Astrocyte (in vitro differentiated cells and primary cell): ENCODE results near the gene GRAMD1B. TPM values are rescaled to one million over a fixed set of nuclear protein-coding genes. Genes with fewer than 3 reads are reported as not detected.

Experiments used
- DNase-seq: peaks from one replicate; pipeline ENCODE4 v3.0.0-alpha.2; 2010; ENCODE audit warnings: low read depth
- FAIRE-seq: peaks from 2 replicates; lab custom pipeline; 2011; peaks lifted over from hg19 to GRCh38; lab: Jason Lieb, UNC
- H2AFZ ChIP-seq: 2 replicates; pipeline ENCODE4 v1.6.0; 2012; ENCODE audit warnings: low read depth, low read length, inconsistent platforms
- H3K27ac ChIP-seq: 2 replicates; pipeline ENCODE4 v1.5.1; 2011; ENCODE audit warnings: low read depth, low read length, inconsistent platforms
- H3K27me3 ChIP-seq: 2 replicates; pipeline ENCODE4 v1.6.0; 2011; ENCODE audit warnings: low read length, inconsistent platforms; ENCODE audit not compliant: insufficient read depth
- H3K36me3 ChIP-seq: 2 replicates; pipeline ENCODE4 v1.5.1; 2011; ENCODE audit warnings: low read length, inconsistent platforms; ENCODE audit not compliant: insufficient read depth
- H3K4me1 ChIP-seq: 2 replicates; pipeline ENCODE4 v1.5.1; 2011; ENCODE audit warnings: low read length, inconsistent platforms; ENCODE audit not compliant: insufficient read depth
- H3K4me2 ChIP-seq: 2 replicates; pipeline ENCODE4 v1.6.0; 2012; ENCODE audit warnings: low read length, inconsistent platforms
- H3K4me3 ChIP-seq: 2 replicates; pipeline ENCODE4 v1.5.1; 2011; ENCODE audit warnings: low read depth, mild to moderate bottlenecking, low read length, inconsistent platforms; ENCODE audit not compliant: insufficient read depth
- H3K79me2 ChIP-seq: 2 replicates; pipeline ENCODE4 v1.6.0; 2012; ENCODE audit warnings: mild to moderate bottlenecking, low read length, inconsistent platforms; ENCODE audit not compliant: insufficient read depth
- H3K9ac ChIP-seq: 2 replicates; pipeline ENCODE4 v1.6.0; 2012; ENCODE audit warnings: mild to moderate bottlenecking, low read length, inconsistent platforms
- H3K9me3 ChIP-seq: 2 replicates; pipeline ENCODE4 v1.5.1; 2012; ENCODE audit warnings: low read depth, mild to moderate bottlenecking, low read length, inconsistent platforms; ENCODE audit not compliant: insufficient read depth
- H4K20me1 ChIP-seq: 2 replicates; pipeline ENCODE4 v1.6.0; 2012; ENCODE audit warnings: low read length, inconsistent platforms; ENCODE audit not compliant: insufficient read depth
- H3K27ac Mint-ChIP-seq: one replicate; pipeline ENCODE4 v1.8.0; 2021; ENCODE audit warnings: mild to moderate bottlenecking, mixed read lengths; ENCODE audit not compliant: unreplicated experiment
- H3K27me3 Mint-ChIP-seq: one replicate; pipeline ENCODE4 v1.8.0; 2021; ENCODE audit warnings: low read depth, mixed read lengths; ENCODE audit not compliant: unreplicated experiment
- H3K36me3 Mint-ChIP-seq: one replicate; pipeline ENCODE4 v1.8.0; 2021; ENCODE audit warnings: low read depth, mixed read lengths; ENCODE audit not compliant: unreplicated experiment
- H3K4me1 Mint-ChIP-seq: one replicate; pipeline ENCODE4 v1.8.0; 2021; ENCODE audit warnings: low read depth, mixed read lengths; ENCODE audit not compliant: unreplicated experiment
- H3K4me3 Mint-ChIP-seq: one replicate; pipeline ENCODE4 v1.8.0; 2021; ENCODE audit warnings: mild to moderate bottlenecking, moderate library complexity, mixed read lengths; ENCODE audit not compliant: unreplicated experiment
- H3K9me3 Mint-ChIP-seq: one replicate; pipeline ENCODE4 v1.8.0; 2021; ENCODE audit warnings: mild to moderate bottlenecking, mixed read lengths; ENCODE audit not compliant: unreplicated experiment
- CTCF ChIP-seq: IDR thresholded peaks from 2 replicates; pipeline ENCODE4 v1.5.1; 2011; ENCODE audit warnings: low read depth, mild to moderate bottlenecking, inconsistent platforms, low read length, moderate library complexity; ENCODE audit not compliant: insufficient read depth
- EZH2 ChIP-seq: IDR thresholded peaks from 2 replicates; pipeline ENCODE4 v1.6.1; 2012; ENCODE audit warnings: mild to moderate bottlenecking, low read length, inconsistent platforms; ENCODE audit not compliant: insufficient read depth
- total RNA-seq: library from RNA; stranded (reverse); gene quantifications from 2 replicates; pipeline ENCODE4 v1.2.1, GENCODE V29; 2021

Gene GRAMD1B
- total RNA-seq, 1 donor from 2014 or later = 6.5 TPM

- Mint-ChIP-seq H3K4me1 (peaks cover 23% of the 10 kb centered on the region), H3K9me3 (no peaks in the 10 kb centered on the region), H3K36me3 (no peaks in the 10 kb centered on the region), H3K27me3 (no peaks in the 10 kb centered on the region), H3K27ac (peak overlapping the region; percentile 81), H3K4me3 (peak overlapping the region; percentile 9)
- FAIRE-seq = no peak
- peak overlapping the region; percentile 73 for H3K4me2 ChIP-seq
- H3K4me1 ChIP-seq = peaks cover 16% of the 10 kb centered on the region
- no peaks in the 10 kb centered on the region for H3K27me3 ChIP-seq
- H3K36me3 ChIP-seq = no peaks in the 10 kb centered on the region
- TF ChIP-seq CTCF (no peak), EZH2 (no peak)
- H3K9me3 ChIP-seq = no peaks in the 10 kb centered on the region
- DNase-seq = peak; percentile 77
- no peaks in the 10 kb centered on the region for H4K20me1 ChIP-seq
- H3K9ac ChIP-seq = no peak overlapping the region
- H2AFZ ChIP-seq = peak overlapping the region; percentile 22
- peak overlapping the region; percentile 3 for H3K27ac ChIP-seq
- H3K79me2 ChIP-seq = no peaks in the 10 kb centered on the region
- no peak overlapping the region for H3K4me3 ChIP-seq
Measured at GRCh38 chr11:123494195-123495050, 64.4 kb downstream of the GRAMD1B start.

- FAIRE-seq = no peak
- H3K4me2 ChIP-seq = no peak overlapping the region
Measured at GRCh38 chr11:123504401-123504800, 74.3 kb downstream of the GRAMD1B start.

More at GRCh38 chr11:123504401-123504800, 74.3 kb downstream of the GRAMD1B start:
- Histone ChIP-seq H4K20me1 (no peaks in the 10 kb centered on the region), H2AFZ (no peak overlapping the region), H3K4me1 (peaks cover under 1% of the 10 kb centered on the region), H3K9ac (no peak overlapping the region), H3K27me3 (no peaks in the 10 kb centered on the region), H3K36me3 (no peaks in the 10 kb centered on the region), H3K79me2 (no peaks in the 10 kb centered on the region), H3K4me3 (no peak overlapping the region), H3K27ac (no peak overlapping the region), H3K9me3 (no peaks in the 10 kb centered on the region)
- Mint-ChIP-seq H3K27me3 (no peaks in the 10 kb centered on the region), H3K36me3 (no peaks in the 10 kb centered on the region), H3K4me3 (no peak overlapping the region), H3K4me1 (peaks cover 6% of the 10 kb centered on the region), H3K9me3 (no peaks in the 10 kb centered on the region), H3K27ac (no peak overlapping the region)
- TF ChIP-seq EZH2 (no peak), CTCF (no peak)
- no peak for DNase-seq
